Measurements from ENCODE around the gene POLR2A.

The POLR2A gene

GRCh38 chr17:7484067-7484918, at the start of gene POLR2A:
POLR2A (plus strand) TSS chr17:7484366.
- FAIRE-seq (peak; percentile 58), DNase-seq (ENCODE audit: low spot score) (peak; percentile 95)

- no peak for DNase-seq (ENCODE audit: low spot score)
- FAIRE-seq: no peak
Observed at GRCh38 chr17:7435676-7436555, 48.2 kb upstream of the POLR2A start.

GRCh38 chr17:7436556-7437368, 47.4 kb upstream of the POLR2A start:
- FAIRE-seq (no peak), DNase-seq (ENCODE audit: low spot score) (peak; percentile 34)

- DNase-seq (ENCODE audit: low spot score) (no peak), FAIRE-seq (no peak)
Observed at GRCh38 chr17:7437369-7437863, 46.8 kb upstream of the POLR2A start.

- no peak for DNase-seq (ENCODE audit: low spot score)
- no peak for FAIRE-seq
Observed at GRCh38 chr17:7437950-7438614, 46.1 kb upstream of the POLR2A start.

- FAIRE-seq (no peak), DNase-seq (ENCODE audit: low spot score) (no peak)
Observed at GRCh38 chr17:7438656-7439460, 45.3 kb upstream of the POLR2A start.

GRCh38 chr17:7439462-7440112, 44.6 kb upstream of the POLR2A start, which contains the start of gene FGF11:
FGF11 (plus strand) TSS chr17:7439512; CDS start chr17:7439621, 109 bp downstream.
- DNase-seq (ENCODE audit: low spot score) (no peak), FAIRE-seq (no peak)

- DNase-seq (ENCODE audit: low spot score) (no peak), FAIRE-seq (no peak)
Observed at GRCh38 chr17:7440113-7440833, 43.9 kb upstream of the POLR2A start.

GRCh38 chr17:7440834-7441195, 43.4 kb upstream of the POLR2A start:
- DNase-seq (ENCODE audit: low spot score) (peak; percentile 50), FAIRE-seq (no peak)

GRCh38 chr17:7441266-7441665, 42.9 kb upstream of the POLR2A start:
- FAIRE-seq: no peak
- no peak for DNase-seq (ENCODE audit: low spot score)

GRCh38 chr17:7442142-7442541, 42.0 kb upstream of the POLR2A start:
- FAIRE-seq (no peak), DNase-seq (ENCODE audit: low spot score) (no peak)

- DNase-seq (ENCODE audit: low spot score) (no peak), FAIRE-seq (no peak)
Observed at GRCh38 chr17:7443499-7444485, 40.4 kb upstream of the POLR2A start.

GRCh38 chr17:7444682-7445618, 39.2 kb upstream of the POLR2A start, which contains the start of gene CHRNB1:
CHRNB1 (plus strand) TSS chr17:7445061; CDS start chr17:7445128, 67 bp downstream.
- FAIRE-seq (no peak), DNase-seq (ENCODE audit: low spot score) (no peak)

- DNase-seq (ENCODE audit: low spot score): no peak
- no peak for FAIRE-seq
Observed at GRCh38 chr17:7445619-7445968, 38.6 kb upstream of the POLR2A start.

- FAIRE-seq: no peak
- DNase-seq (ENCODE audit: low spot score): no peak
Observed at GRCh38 chr17:7448461-7448860, 35.7 kb upstream of the POLR2A start.

GRCh38 chr17:7459961-7460545, 24.1 kb upstream of the POLR2A start:
- FAIRE-seq (no peak), DNase-seq (ENCODE audit: low spot score) (no peak)

Data from RCC 7860 (cell line).